ENCODE results near the gene LRRC75B.

DNA sequence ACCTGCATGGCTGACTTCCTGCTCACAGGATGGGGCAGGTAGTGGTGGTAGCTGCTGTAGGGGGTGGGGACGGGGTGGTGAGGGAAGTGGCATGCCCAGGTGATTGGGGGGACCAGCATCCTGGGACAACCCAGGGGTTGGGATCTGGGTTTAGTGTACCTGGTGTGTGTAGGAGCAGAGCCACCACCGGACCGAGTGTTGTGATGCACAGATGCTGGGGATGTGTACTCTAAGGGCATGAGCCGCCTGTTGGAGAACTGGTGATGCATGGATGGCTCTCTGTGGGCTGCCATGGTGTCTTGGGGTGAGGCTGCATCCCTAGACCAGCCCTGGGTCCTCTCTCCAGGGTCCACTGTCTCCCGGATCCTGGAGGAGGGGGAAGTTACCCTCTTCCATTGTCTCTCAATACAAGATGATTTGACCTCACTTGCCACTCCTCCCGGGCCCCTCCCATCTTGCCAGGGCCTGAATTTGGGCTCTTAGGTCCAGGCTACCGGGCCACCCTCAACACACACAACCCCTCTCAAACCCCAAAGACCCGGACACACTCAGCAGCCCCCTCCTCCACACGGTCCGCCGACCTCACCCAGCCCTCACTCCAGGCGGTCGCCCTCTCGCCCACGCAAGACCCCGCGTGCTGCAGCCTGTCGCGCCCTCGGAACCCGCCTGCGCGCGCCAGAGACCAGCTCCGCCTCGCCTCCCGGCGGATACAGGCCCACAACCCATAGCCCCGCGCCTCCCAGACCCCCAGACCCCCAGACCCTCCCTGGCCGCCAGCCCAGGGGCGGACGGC, 619 bp downstream of the LRRC75B start:
- TF ChIP-seq, protein P1, sequence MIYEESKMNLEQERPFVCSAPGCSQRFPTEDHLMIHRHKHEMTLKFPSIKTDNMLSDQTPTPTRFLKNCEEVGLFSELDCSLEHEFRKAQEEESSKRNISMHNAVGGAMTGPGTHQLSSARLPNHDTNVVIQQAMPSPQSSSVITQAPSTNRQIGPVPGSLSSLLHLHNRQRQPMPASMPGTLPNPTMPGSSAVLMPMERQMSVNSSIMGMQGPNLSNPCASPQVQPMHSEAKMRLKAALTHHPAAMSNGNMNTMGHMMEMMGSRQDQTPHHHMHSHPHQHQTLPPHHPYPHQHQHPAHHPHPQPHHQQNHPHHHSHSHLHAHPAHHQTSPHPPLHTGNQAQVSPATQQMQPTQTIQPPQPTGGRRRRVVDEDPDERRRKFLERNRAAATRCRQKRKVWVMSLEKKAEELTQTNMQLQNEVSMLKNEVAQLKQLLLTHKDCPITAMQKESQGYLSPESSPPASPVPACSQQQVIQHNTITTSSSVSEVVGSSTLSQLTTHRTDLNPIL (CRISPR knock-in tag; IDR thresholded peaks at IDR 0.05; ENCODE audit: low read depth), result no peak
- TF ChIP-seq, protein P2, sequence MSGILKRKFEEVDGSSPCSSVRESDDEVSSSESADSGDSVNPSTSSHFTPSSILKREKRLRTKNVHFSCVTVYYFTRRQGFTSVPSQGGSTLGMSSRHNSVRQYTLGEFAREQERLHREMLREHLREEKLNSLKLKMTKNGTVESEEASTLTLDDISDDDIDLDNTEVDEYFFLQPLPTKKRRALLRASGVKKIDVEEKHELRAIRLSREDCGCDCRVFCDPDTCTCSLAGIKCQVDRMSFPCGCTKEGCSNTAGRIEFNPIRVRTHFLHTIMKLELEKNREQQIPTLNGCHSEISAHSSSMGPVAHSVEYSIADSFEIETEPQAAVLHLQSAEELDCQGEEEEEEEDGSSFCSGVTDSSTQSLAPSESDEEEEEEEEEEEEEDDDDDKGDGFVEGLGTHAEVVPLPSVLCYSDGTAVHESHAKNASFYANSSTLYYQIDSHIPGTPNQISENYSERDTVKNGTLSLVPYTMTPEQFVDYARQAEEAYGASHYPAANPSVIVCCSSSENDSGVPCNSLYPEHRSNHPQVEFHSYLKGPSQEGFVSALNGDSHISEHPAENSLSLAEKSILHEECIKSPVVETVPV (CRISPR knock-in tag; IDR thresholded peaks at IDR 0.05), result no peak
- no peak for TF ChIP-seq PATZ1 (CRISPR knock-in tag; IDR thresholded peaks at IDR 0.05; ENCODE audit: borderline replicate concordance)

Measured in SK-N-SH treated with all-trans-retinoic acid at 6 μM for 48 hours (cell line).